ENCODE data around the gene RHBDD1. TPM values are rescaled to one million over a fixed set of nuclear protein-coding genes. Genes with fewer than 3 reads are reported as not detected.

RHBDD1 gene
- total and polyA plus RNA-seq, 2 donors from 2014 or later = 8.3 to 49.9 TPM

DNA sequence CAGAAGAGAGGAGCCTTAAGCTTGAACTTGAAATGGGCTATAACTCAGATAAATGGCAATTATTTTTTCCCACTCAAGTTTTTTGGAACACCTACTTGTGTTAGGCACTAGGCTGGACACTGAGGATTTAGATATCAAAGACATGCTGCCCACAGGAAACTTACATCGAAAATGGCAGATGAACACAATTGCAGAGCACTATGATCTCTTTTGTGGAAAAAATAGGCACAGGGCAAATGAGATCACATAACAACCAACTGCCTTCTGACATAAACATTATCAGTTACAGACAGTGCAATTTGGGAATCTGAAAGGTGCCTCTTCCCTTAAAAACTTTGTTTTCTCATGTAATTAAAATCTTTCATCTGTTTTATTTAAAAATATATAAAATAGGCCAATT is 32.4 kb upstream of the RHBDD1 start:
- DNase-seq (no peak), FAIRE-seq (no peak)
- intact Hi-C loops (cut with DNase I) = loop anchor here (10.0 kb wide), 1 partner anchor 919 kb away; no protein-coding TSS in a partner anchor
- Histone ChIP-seq H3K9ac (ENCODE audit: low read length in 3 of 3) (no peak overlapping the region), H3K9me3 (ENCODE audit: control insufficient read depth in 2 of 3, insufficient read depth in 1 of 3, low read length in 3 of 3) (no peaks in the 10 kb centered on the region), H3K27me3 (ENCODE audit: control insufficient read depth, insufficient read depth, low read length) (no peaks in the 10 kb centered on the region), H3K36me3 (ENCODE audit: control insufficient read depth in 2 of 3, insufficient read depth in 3 of 3, low read length in 3 of 3) (no peaks in the 10 kb centered on the region), H3K27ac (ENCODE audit: low read depth in 2 of 2, low read length in 2 of 2) (no peak overlapping the region), H3K4me3 (ENCODE audit: low read length in 3 of 3) (no peak overlapping the region), H3K4me1 (ENCODE audit: control insufficient read depth in 2 of 3, insufficient read depth in 2 of 3, low read depth in 1 of 3, low read length in 3 of 3) (peaks cover 0 to 10% (median 4%) of the 10 kb centered on the region in 3 donors)
- TF ChIP-seq, protein P1, sequence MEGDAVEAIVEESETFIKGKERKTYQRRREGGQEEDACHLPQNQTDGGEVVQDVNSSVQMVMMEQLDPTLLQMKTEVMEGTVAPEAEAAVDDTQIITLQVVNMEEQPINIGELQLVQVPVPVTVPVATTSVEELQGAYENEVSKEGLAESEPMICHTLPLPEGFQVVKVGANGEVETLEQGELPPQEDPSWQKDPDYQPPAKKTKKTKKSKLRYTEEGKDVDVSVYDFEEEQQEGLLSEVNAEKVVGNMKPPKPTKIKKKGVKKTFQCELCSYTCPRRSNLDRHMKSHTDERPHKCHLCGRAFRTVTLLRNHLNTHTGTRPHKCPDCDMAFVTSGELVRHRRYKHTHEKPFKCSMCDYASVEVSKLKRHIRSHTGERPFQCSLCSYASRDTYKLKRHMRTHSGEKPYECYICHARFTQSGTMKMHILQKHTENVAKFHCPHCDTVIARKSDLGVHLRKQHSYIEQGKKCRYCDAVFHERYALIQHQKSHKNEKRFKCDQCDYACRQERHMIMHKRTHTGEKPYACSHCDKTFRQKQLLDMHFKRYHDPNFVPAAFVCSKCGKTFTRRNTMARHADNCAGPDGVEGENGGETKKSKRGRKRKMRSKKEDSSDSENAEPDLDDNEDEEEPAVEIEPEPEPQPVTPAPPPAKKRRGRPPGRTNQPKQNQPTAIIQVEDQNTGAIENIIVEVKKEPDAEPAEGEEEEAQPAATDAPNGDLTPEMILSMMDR (IDR thresholded peaks at IDR 0.05; ENCODE audit: borderline replicate concordance, extremely low read depth, insufficient read depth) = no peak

DNA sequence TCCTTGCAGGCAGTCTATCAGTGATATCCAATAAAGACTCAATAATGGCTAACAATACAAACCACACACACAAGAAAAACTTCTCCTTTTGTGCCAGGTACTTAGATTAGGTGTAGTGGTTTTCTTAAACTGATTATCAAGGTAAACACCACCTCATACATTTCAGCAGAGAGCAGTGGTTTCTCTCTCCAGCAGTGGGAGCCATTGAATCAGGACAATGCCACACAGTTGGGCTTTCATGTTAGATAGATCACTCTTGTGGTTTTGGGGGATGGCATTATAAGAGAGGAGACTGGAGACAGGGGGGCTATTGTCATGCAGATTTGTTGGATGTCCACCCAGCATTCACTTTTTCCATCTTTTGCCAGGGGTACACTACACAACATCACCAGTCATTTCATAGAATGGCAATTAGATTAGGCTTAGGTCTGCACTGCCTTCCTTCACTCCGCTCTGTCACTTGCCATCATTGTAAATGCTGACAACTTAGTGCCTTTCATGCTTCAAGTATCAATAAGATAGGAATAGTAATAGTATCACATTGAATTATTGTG is 22.6 kb upstream of the RHBDD1 start:
- intact Hi-C loops (cut with DNase I) = loop anchor here (10.0 kb wide), 1 partner anchor 1138 kb away; no protein-coding TSS in a partner anchor
- Histone ChIP-seq H3K27ac (ENCODE audit: low read depth in 2 of 2, low read length in 2 of 2) (no peak overlapping the region), H3K4me3 (ENCODE audit: low read length in 3 of 3) (no peak overlapping the region), H3K9me3 (ENCODE audit: control insufficient read depth in 2 of 3, insufficient read depth in 1 of 3, low read length in 3 of 3) (no peaks in the 10 kb centered on the region), H3K9ac (ENCODE audit: low read length in 3 of 3) (no peak overlapping the region), H3K36me3 (ENCODE audit: control insufficient read depth in 2 of 3, insufficient read depth in 3 of 3, low read length in 3 of 3) (no peaks in the 10 kb centered on the region), H3K4me1 (ENCODE audit: control insufficient read depth in 2 of 3, insufficient read depth in 2 of 3, low read depth in 1 of 3, low read length in 3 of 3) (no peaks in the 10 kb centered on the region), H3K27me3 (ENCODE audit: control insufficient read depth, insufficient read depth, low read length) (no peaks in the 10 kb centered on the region)
- DNase-seq (no peak), FAIRE-seq (no peak)
- TF ChIP-seq, protein P1 (IDR thresholded peaks at IDR 0.05; ENCODE audit: borderline replicate concordance, extremely low read depth, insufficient read depth) = no peak

DNA sequence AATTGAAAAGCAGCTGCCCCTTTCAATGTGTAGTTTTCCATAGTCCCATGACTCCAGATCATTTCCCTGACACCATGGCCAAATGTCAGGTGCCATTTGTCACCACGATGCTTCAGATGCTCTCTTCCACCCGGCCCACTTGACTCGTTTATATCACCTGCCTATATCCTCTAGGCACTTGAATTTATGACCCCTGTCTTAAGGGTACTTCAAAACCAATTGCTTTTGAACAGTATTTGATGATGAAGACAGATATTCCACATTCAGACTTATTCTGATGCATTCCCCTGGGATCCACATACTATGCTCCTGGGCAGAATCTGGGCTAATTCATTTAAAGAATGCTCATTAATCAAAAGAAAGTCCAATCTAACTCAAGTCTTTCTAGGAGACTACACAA is 16.9 kb upstream of the RHBDD1 start:
- TF ChIP-seq, protein P1 (IDR thresholded peaks at IDR 0.05; ENCODE audit: borderline replicate concordance, extremely low read depth, insufficient read depth) = no peak
- Histone ChIP-seq H3K9me3 (ENCODE audit: control insufficient read depth in 2 of 3, insufficient read depth in 1 of 3, low read length in 3 of 3) (no peaks in the 10 kb centered on the region), H3K4me3 (ENCODE audit: low read length in 3 of 3) (no peak overlapping the region), H3K36me3 (ENCODE audit: control insufficient read depth in 2 of 3, insufficient read depth in 3 of 3, low read length in 3 of 3) (no peaks in the 10 kb centered on the region), H3K27ac (ENCODE audit: low read depth in 2 of 2, low read length in 2 of 2) (no peak overlapping the region), H3K27me3 (ENCODE audit: control insufficient read depth, insufficient read depth, low read length) (no peaks in the 10 kb centered on the region), H3K9ac (ENCODE audit: low read length in 3 of 3) (no peak overlapping the region), H3K4me1 (ENCODE audit: control insufficient read depth in 2 of 3, insufficient read depth in 2 of 3, low read depth in 1 of 3, low read length in 3 of 3) (no peaks in the 10 kb centered on the region)
- intact Hi-C loops (cut with DNase I) = loop anchor here (10.0 kb wide), 1 partner anchor 1144 kb away; no protein-coding TSS in a partner anchor
- no peak for DNase-seq
- FAIRE-seq = no peak

DNA sequence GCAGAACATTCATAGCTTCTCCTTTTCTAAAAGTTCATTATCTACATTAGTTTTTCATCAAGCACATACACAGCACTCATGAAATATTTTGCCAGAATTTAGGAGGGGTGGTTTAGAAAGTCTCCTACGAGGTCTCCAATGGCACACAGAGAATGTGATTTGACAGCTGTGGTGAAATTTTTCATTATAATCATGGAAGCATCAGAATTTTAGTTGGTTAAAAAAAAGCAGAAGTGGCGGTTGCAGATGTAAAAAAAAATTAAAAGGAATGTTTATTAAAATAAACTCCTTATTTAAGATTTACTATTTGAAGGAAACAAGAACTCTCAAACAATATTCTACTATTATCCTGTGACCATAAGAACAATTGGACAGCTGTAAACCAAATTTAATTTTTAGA is 10.8 kb upstream of the RHBDD1 start:
- FAIRE-seq (no peak), DNase-seq (no peak)
- TF ChIP-seq, protein P1 (IDR thresholded peaks at IDR 0.05; ENCODE audit: borderline replicate concordance, extremely low read depth, insufficient read depth) = no peak
- H3K4me3 ChIP-seq (ENCODE audit: low read length in 3 of 3) = no peak overlapping the region
- intact Hi-C loops (cut with DNase I) = no loop called here
- H3K9me3 ChIP-seq (ENCODE audit: control insufficient read depth in 2 of 3, insufficient read depth in 1 of 3, low read length in 3 of 3) = no peaks in the 10 kb centered on the region
- no peak overlapping the region for H3K9ac ChIP-seq (ENCODE audit: low read length in 3 of 3)
- no peaks in the 10 kb centered on the region for H3K4me1 ChIP-seq (ENCODE audit: control insufficient read depth in 2 of 3, insufficient read depth in 2 of 3, low read depth in 1 of 3, low read length in 3 of 3)
- no peaks in the 10 kb centered on the region for H3K36me3 ChIP-seq (ENCODE audit: control insufficient read depth in 2 of 3, insufficient read depth in 3 of 3, low read length in 3 of 3)
- H3K27ac ChIP-seq (ENCODE audit: low read depth in 2 of 2, low read length in 2 of 2) = no peak overlapping the region
- H3K27me3 ChIP-seq (ENCODE audit: control insufficient read depth, insufficient read depth, low read length) = no peaks in the 10 kb centered on the region

Measured in kidney (tissue), 14 donors.